Measurements from ENCODE around the gene APP.

APP gene

GRCh38 chr21:25858325-25858724, 312.2 kb downstream of the APP start:
- no peak overlapping the region for H3K4me2 ChIP-seq (ENCODE audit: low read length)
- no peak overlapping the region for H3K27ac ChIP-seq (ENCODE audit: low read depth, low read length)
- no peaks in the 10 kb centered on the region for H3K79me2 ChIP-seq (ENCODE audit: control insufficient read depth, low read length)
- no peaks in the 10 kb centered on the region for H3K9me2 ChIP-seq (replicated peaks; ENCODE audit: control insufficient read depth, low read length)
- H3F3A ChIP-seq (ENCODE audit: control insufficient read depth, insufficient read depth) = no peaks in the 10 kb centered on the region
- no peak for TF ChIP-seq CTCF (IDR thresholded peaks at IDR 0.05; ENCODE audit: low read depth, low read length, poor library complexity, severe bottlenecking)
- H3K36me3 ChIP-seq (ENCODE audit: control insufficient read depth, low read length) = no peaks in the 10 kb centered on the region
- no peak overlapping the region for H3K4me3 ChIP-seq (ENCODE audit: low read length)
- no peaks in the 10 kb centered on the region for H3K9me3 ChIP-seq (ENCODE audit: control insufficient read depth, insufficient read depth, low read length)
- no peaks in the 10 kb centered on the region for H4K20me1 ChIP-seq (ENCODE audit: control insufficient read depth, insufficient read depth, low read depth, low read length)
- H3K27me3 ChIP-seq (ENCODE audit: control insufficient read depth, low read length) = peaks cover 3% of the 10 kb centered on the region; the same call in 1 of the 2 replicates
- H3K4me1 ChIP-seq (ENCODE audit: control insufficient read depth, low read length) = no peaks in the 10 kb centered on the region

- Histone ChIP-seq H3K27me3 (ENCODE audit: control insufficient read depth, low read length) (peaks cover 3% of the 10 kb centered on the region; the same call in 1 of the 2 replicates), H3K9me2 (replicated peaks; ENCODE audit: control insufficient read depth, low read length) (no peaks in the 10 kb centered on the region), H3K4me3 (ENCODE audit: low read length) (no peak overlapping the region), H3K79me2 (ENCODE audit: control insufficient read depth, low read length) (no peaks in the 10 kb centered on the region), H3K9me3 (ENCODE audit: control insufficient read depth, insufficient read depth, low read length) (no peaks in the 10 kb centered on the region), H3K4me1 (ENCODE audit: control insufficient read depth, low read length) (no peaks in the 10 kb centered on the region), H3K27ac (ENCODE audit: low read depth, low read length) (no peak overlapping the region), H3F3A (ENCODE audit: control insufficient read depth, insufficient read depth) (no peaks in the 10 kb centered on the region), H3K4me2 (ENCODE audit: low read length) (no peak overlapping the region), H3K36me3 (ENCODE audit: control insufficient read depth, low read length) (no peaks in the 10 kb centered on the region), H4K20me1 (ENCODE audit: control insufficient read depth, insufficient read depth, low read depth, low read length) (no peaks in the 10 kb centered on the region)
- TF ChIP-seq EZH2phosphoT487 (IDR thresholded peaks at IDR 0.05; ENCODE audit: borderline replicate concordance, low read length) (no peak), CTCF (IDR thresholded peaks at IDR 0.05; ENCODE audit: low read depth, low read length, poor library complexity, severe bottlenecking) (no peak)
These were observed 313.1 kb downstream of the APP start for GRCh38 chr21:25857308-25858074.

GRCh38 chr21:25855576-25855975, 315.0 kb downstream of the APP start:
- no peak overlapping the region for H3K4me3 ChIP-seq (ENCODE audit: low read length)
- H3K4me1 ChIP-seq (ENCODE audit: control insufficient read depth, low read length) = no peaks in the 10 kb centered on the region
- H3K9me3 ChIP-seq (ENCODE audit: control insufficient read depth, insufficient read depth, low read length) = no peaks in the 10 kb centered on the region
- no peaks in the 10 kb centered on the region for H3K79me2 ChIP-seq (ENCODE audit: control insufficient read depth, low read length)
- no peak overlapping the region for H3K4me2 ChIP-seq (ENCODE audit: low read length)
- peaks cover 3% of the 10 kb centered on the region; the same call in 1 of the 2 replicates for H3K27me3 ChIP-seq (ENCODE audit: control insufficient read depth, low read length)
- no peak overlapping the region for H3K27ac ChIP-seq (ENCODE audit: low read depth, low read length)
- no peaks in the 10 kb centered on the region for H4K20me1 ChIP-seq (ENCODE audit: control insufficient read depth, insufficient read depth, low read depth, low read length)
- no peaks in the 10 kb centered on the region for H3K36me3 ChIP-seq (ENCODE audit: control insufficient read depth, low read length)
- H3K9me2 ChIP-seq (replicated peaks; ENCODE audit: control insufficient read depth, low read length) = no peaks in the 10 kb centered on the region
- TF ChIP-seq EZH2phosphoT487 (IDR thresholded peaks at IDR 0.05; ENCODE audit: borderline replicate concordance, low read length) (no peak), CTCF (IDR thresholded peaks at IDR 0.05; ENCODE audit: low read depth, low read length, poor library complexity, severe bottlenecking) (no peak)
- no peaks in the 10 kb centered on the region for H3F3A ChIP-seq (ENCODE audit: control insufficient read depth, insufficient read depth)

Data from DOHH2 (cell line).